Stimulated activated CD8-positive, alpha-beta memory T cell treated with anti-CD3 and anti-CD28 coated beads, Interleukin-12 subunit alpha, Interleukin-12 subunit beta, amount 100 ng/mL, for 1 hour (primary cell): ENCODE measurements around the gene TSHZ3.

ENCODE experiments used
- DNase-seq: peaks from one replicate; pipeline ENCODE4 v3.0.0-alpha.2; 2020; ENCODE audit warnings: low read depth

TSHZ3 gene

GRCh38 chr19:31226151-31226935 lies 122.9 kb downstream of the TSHZ3 start:
- DNase-seq: no peak
